ENCODE measurements around the gene KIDINS220.

KIDINS220 gene

GRCh38 chr2:8850845-8851487 is 13.6 kb upstream of the KIDINS220 start:
- DNase-seq: no peak

DNA sequence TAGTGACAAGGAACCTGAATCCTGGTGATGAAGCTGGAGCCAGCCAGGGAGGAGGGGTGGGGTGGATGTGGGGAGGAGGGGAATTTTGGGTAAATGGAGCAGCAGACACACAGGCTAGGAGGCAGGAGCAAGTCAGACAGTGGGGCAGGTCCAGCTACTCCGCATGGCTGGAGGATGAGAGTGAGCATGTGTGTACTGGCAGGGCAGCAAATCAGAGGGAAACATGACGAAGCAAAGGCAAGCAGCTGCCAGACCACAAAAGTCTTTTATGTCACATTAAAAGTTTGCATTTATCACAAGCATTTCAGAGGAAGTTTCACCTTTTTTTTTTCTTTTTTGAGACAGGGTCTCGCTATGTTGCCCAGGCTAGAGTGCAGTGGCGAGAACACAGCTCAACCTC is 11.9 kb upstream of the KIDINS220 start:
- no peak for DNase-seq

DNA sequence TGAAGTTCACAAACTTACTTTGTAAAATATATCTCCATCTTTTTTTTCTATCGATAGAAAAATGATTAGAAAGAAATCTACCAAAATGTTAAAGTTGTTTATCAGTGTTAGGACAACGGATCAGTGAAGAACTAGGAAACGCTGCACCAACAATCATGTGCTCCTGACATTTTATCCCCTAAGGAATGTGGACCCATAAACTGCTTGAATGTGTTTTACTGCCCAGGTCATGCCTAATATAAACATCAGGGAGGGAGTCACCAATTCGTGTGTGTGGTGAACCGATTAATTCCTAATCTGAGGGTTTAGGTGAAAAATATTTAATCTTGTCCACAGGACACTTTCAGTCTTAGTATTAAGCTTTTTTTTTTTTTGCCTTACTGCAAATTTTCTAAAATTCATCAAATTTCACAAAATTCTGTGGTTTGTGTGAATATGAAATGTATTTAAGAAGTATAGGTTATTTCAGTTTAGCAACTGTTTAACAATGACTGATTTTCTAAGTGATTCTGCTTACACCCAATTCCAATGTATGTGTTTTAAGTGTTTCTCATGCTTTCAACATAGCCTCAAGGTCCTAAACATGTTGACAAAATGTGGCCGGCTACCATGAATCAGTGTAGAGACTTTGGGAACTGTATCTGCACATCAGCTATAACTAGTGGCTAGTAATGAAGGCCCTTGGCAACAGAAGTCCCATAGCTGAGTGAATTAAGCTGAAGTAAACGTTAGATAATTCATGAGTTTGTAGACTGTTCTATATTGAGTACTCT is 11.1 kb upstream of the KIDINS220 start:
- no peak for DNase-seq

- DNase-seq: no peak
Measured at GRCh38 chr2:8847400-8847799, 10.0 kb upstream of the KIDINS220 start.

DNA sequence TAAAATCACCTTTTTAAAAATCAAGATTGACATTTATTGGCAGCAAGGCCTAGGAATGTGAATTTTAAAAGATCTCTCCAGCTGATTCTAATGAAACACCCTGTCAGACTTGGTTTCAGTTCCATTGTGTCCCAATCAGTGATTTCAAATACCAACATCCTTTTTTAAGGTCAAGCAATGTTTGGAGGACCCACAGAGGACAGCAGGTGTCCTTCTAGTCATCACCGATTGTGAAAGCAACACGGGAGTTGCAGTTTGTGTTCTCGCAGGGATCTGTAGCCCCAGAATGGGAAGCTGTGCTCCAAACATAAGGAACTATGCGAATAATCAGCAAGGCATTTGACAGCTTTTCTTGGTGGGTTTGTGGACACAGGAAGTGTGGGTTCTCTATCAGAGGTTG is 4.5 kb upstream of the KIDINS220 start:
- no peak for DNase-seq

GRCh38 chr2:8840475-8841091 is 3.2 kb upstream of the KIDINS220 start:
- no peak for DNase-seq

- no peak for DNase-seq
Measured at GRCh38 chr2:8839189-8839965, 2.0 kb upstream of the KIDINS220 start.

DNA sequence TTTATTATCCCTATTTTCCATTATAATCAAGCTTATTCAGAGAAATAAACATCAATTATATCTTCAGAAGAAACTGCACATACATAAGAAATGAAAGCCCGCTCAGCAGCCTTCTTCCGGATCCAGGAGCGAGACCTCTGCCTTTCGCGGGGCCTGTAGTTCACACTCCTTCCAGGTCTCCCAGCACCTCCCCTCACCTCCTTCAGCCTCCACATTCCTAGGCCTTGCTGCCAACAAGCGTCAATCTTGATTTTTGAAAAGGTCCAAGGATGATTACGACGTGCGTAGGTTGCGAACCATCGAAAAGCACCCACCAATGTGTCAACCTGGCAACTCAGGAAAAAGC is 355 bp upstream of the KIDINS220 start:
- DNase-seq: no peak

GRCh38 chr2:8835279-8835678 is 2.1 kb downstream of the KIDINS220 start:
- no peak for DNase-seq

DNA sequence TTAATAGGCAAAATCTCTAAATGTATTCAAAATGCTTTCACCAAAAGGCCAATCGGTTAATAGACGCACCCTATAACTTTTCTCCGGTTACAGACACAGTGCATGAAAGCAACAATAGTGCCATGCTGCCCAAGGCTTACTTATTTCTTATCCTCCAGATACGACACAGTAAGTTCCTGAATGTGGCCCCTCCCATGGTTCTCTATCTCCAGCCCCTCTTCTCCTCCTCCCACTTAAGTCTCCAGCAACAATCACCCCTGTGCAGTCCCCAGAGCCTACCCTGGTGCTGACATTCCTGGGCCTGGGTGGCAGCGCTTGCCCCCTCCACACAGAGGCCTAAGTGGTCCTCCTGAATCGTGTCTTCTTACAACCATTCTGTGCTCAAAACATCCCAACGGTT is 3.6 kb downstream of the KIDINS220 start:
- DNase-seq: no peak

- DNase-seq: no peak
Measured at GRCh38 chr2:8831516-8831915, 5.9 kb downstream of the KIDINS220 start.

GRCh38 chr2:8827729-8828128 is 9.7 kb downstream of the KIDINS220 start:
- no peak for DNase-seq

GRCh38 chr2:8822218-8822617 is 15.2 kb downstream of the KIDINS220 start:
- no peak for DNase-seq

GRCh38 chr2:8821276-8822217 is 15.9 kb downstream of the KIDINS220 start:
- no peak for DNase-seq

GRCh38 chr2:8819948-8820347 is 17.5 kb downstream of the KIDINS220 start:
- no peak for DNase-seq

- no peak for DNase-seq
Measured at GRCh38 chr2:8819194-8819593, 18.2 kb downstream of the KIDINS220 start.

DNA sequence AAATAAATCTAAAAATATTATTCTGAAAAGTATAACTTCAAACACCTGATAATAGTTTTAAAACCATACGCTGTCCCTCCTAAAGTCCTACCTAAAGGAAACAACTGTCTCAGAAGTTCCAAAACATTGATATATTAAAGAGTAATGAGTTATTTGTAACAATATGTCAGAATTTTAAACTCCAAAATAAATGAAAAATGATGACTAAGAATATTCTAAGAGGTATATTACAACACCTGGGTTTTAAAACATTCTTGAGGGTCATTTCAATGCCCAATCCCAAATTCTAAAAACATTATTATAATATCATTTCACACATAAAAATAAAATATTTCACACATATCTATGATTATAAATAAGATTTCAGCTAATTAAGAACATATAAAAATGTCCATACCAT is 20.2 kb downstream of the KIDINS220 start:
- DNase-seq: no peak

GRCh38 chr2:8806885-8807704 is 30.3 kb downstream of the KIDINS220 start:
- no peak for DNase-seq

GRCh38 chr2:8805278-8806210 is 31.9 kb downstream of the KIDINS220 start:
- no peak for DNase-seq

GRCh38 chr2:8803658-8804379 is 33.6 kb downstream of the KIDINS220 start:
- peak; percentile 50 for DNase-seq

Measured in stimulated activated CD8-positive, alpha-beta memory T cell treated with anti-CD3 and anti-CD28 coated beads, Interleukin-4, amount 100 ng/mL, for 48 hours (primary cell).